Cardiac fibroblast (primary cell): ENCODE results near the gene RABL3.

Experiments
- DNase-seq, 2 donors: peaks; one replicate each; pipeline versions ENCODE4 v3.0.0 to v3.0.0-alpha.2; 2010; ENCODE audit warnings: low read depth in 2 of 2
- H3K4me3 ChIP-seq, 2 donors: replicated peaks in 1 of 2; 1 replicate in 1 of 2; 2 replicates in 1 of 2; pipeline ENCODE4 v1.5.1; 2011; ENCODE audit warnings: low read depth in 2 of 2, low read length in 2 of 2, mild to moderate bottlenecking in 2 of 2, moderate library complexity in 1 of 2
- TF ChIP-seq, protein P1 (sequence below): IDR thresholded peaks from one replicate; pipeline ENCODE4 v1.5.1; 2011; ENCODE audit warnings: low read depth, mild to moderate bottlenecking, low read length, inconsistent platforms

The RABL3 gene

DNA sequence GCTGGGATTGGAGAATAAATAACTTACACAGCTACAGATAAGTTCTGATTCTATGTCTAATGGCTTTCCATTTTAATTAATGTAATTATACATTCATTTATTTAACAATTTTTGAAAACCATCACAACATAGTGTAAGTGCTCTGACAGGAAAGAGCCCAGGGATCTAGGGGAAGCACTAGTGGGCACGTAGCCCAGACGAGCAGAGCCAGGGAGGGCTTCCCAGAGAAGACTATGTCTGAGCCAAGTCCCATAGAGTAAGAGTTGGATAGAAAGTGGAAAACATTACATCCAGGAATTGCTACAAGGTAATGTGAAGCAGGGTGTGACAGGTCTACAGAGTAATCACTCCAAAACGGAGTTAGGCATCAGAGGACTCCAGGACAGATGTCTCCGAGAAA lies 57.4 kb downstream of the RABL3 start:
- no peak overlapping the region for H3K4me3 ChIP-seq
- TF ChIP-seq, protein P1, sequence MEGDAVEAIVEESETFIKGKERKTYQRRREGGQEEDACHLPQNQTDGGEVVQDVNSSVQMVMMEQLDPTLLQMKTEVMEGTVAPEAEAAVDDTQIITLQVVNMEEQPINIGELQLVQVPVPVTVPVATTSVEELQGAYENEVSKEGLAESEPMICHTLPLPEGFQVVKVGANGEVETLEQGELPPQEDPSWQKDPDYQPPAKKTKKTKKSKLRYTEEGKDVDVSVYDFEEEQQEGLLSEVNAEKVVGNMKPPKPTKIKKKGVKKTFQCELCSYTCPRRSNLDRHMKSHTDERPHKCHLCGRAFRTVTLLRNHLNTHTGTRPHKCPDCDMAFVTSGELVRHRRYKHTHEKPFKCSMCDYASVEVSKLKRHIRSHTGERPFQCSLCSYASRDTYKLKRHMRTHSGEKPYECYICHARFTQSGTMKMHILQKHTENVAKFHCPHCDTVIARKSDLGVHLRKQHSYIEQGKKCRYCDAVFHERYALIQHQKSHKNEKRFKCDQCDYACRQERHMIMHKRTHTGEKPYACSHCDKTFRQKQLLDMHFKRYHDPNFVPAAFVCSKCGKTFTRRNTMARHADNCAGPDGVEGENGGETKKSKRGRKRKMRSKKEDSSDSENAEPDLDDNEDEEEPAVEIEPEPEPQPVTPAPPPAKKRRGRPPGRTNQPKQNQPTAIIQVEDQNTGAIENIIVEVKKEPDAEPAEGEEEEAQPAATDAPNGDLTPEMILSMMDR: no peak
- DNase-seq: peak in 1 of 2 donors; percentile 37

DNA sequence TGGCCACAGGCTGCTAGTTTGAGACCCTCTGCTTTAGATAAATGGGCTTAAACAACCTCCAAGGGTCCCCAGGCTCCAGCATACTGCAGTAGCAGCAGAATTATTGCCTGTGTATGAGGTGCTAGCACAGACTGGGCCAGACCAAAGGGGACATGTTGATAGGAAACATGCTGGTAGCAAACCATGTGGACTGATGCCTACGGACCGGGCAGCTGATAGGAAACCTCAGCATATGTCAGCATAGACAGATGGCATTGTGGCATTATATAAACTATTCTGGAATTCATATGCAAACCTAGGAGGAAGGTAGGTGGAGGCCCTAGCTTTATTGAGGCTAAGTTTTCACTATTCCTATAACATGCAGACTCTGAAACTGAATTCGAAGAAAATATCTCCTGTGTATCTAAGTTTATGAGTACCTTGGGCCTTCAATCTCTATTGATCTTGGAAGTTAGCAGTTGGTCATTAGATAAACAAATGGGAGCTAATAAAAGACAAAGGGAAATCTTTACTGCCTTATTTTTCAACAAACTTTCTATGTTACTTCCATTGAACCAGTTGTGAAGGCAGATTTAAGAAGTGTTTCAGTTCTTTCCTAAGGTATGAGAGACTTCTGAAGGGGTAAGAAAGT lies 58.5 kb downstream of the RABL3 start:
- DNase-seq: no peak
- TF ChIP-seq, protein P1: no peak
- no peak overlapping the region for H3K4me3 ChIP-seq

DNA sequence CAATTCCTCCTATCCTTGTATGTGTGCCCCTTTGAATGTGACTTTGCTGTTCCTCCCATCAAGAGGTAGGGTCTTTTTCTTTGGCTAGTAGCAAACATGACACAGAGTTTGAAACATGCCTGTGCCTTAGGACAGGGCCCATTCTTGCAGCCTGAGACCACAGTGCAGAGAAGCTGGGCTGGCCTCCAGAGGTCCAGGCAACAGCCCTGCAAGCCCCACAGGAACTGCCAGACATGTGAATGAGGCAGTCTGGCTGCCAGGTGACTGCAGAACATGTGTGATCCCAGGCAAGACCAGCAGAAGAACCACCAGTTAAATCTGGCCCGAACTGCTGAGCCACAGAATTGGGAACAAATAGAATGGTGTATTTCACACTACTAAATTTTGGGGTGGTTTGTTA lies 59.1 kb downstream of the RABL3 start:
- DNase-seq: no peak
- TF ChIP-seq, protein P1: no peak

DNA sequence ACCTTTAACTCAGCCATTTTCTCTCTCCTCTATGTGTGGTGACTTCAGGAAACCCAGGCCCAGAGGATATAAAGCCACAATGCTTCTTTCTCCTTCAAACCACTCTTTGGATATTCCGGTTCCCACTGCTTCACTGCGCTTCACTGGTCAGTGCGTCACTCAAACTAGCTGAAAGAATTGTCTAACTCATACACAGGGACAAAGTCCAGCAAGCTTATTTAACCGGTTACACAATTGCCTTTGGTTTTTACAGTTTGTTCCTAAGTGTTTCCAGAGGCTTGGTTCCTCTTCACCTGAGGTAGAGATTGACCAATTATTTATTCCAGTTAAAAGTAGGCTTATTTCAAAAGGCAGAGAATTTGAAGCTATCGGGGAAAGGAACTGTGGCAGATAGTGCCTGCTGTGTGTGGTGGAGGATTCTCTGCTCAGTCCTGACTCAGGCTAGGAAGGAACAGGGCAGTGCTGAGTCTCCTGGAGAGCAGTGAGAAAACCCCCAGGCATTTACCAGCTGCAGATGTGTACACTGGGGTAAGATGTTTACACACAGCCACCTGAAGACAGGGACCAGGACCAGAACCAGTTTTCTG lies 60.1 kb downstream of the RABL3 start, which contains the start of gene HGD:
TSS of gene HGD (minus strand) at position 145 of the 587 bp plus-strand sequence. CDS start at position 17, 128 bp downstream.
- TF ChIP-seq, protein P1: no peak
- no peak within 1 kb of the TSS for H3K4me3 ChIP-seq
- no peak for DNase-seq

More for the DNA sequence above, 59.1 kb downstream of the RABL3 start:
- no peak overlapping the region for H3K4me3 ChIP-seq

DNA sequence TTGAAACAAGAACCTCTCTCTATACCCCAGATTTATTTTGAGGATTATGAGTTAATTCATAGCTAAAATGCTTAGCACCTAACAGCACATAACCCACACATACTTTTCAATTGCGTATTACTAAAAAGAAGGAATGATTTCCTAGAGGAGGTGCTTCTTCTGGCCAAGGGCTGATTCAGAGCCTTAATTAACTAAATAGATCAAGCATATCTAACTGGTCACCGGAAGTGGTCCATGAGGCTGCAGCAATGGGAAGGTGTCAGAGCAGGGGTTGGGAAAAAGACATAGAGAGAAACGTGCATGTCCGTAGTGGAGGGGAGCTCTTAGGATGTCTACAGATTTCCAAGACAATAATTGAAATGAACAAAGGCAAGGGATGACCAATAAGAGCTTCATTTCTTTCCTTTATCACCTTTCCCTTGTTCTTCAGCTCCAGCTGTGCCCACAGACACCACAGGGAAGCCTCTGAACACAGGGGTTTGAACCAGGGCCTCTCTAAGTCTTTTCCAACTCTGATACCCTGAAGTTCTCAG lies 60.7 kb downstream of the RABL3 start:
- TF ChIP-seq, protein P1: no peak
- no peak overlapping the region for H3K4me3 ChIP-seq
- no peak for DNase-seq

DNA sequence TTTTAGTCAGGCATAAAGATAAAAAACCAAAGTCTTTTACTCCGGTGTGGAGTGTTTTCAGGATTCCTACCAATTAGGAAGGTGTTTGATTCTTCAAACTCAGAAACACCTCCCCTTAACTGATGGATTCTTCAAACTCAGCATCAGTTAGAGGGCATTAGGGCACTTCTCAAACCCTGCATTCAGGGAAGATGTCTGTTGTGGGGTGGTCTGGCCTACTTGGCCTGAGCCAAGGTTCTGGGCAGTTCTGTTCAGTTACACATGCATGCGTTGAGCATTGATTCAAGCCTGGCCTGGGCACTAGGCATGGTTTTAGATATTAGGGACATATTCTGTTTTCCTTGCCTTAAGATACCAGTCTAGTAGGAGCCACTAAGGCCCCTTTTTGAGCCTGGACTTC lies 61.3 kb downstream of the RABL3 start:
- DNase-seq: no peak
- TF ChIP-seq, protein P1: no peak
- no peak overlapping the region for H3K4me3 ChIP-seq
